HG02884 (cell line): Measurements from ENCODE around the gene SNAP23.

Source experiments
- ATAC-seq: cut with Tn5 transposase; IDR thresholded peaks from one replicate; pipeline ENCODE4 v1.9.1; 2021; ENCODE audit warnings: mild to moderate bottlenecking, moderate library complexity; ENCODE audit not compliant: unreplicated experiment

Gene SNAP23

DNA sequence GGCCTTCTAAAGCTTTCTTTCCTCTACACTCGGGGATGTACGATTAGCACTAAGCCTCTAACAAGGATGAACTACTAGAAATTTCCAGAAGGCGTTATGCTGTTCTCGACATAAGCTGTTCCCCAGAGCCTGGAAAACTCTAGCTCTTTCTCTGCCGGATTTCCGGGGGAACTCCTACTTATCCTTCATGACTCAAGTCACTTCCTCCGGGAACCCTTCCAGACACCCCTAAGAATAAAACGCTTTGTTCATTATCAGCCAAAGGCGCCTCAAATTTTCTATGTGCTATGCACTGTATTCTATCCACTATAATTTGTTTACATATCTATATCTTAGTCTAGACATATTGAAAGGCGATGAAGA lies 455 bp upstream of the SNAP23 start:
- ATAC-seq: no peak

DNA sequence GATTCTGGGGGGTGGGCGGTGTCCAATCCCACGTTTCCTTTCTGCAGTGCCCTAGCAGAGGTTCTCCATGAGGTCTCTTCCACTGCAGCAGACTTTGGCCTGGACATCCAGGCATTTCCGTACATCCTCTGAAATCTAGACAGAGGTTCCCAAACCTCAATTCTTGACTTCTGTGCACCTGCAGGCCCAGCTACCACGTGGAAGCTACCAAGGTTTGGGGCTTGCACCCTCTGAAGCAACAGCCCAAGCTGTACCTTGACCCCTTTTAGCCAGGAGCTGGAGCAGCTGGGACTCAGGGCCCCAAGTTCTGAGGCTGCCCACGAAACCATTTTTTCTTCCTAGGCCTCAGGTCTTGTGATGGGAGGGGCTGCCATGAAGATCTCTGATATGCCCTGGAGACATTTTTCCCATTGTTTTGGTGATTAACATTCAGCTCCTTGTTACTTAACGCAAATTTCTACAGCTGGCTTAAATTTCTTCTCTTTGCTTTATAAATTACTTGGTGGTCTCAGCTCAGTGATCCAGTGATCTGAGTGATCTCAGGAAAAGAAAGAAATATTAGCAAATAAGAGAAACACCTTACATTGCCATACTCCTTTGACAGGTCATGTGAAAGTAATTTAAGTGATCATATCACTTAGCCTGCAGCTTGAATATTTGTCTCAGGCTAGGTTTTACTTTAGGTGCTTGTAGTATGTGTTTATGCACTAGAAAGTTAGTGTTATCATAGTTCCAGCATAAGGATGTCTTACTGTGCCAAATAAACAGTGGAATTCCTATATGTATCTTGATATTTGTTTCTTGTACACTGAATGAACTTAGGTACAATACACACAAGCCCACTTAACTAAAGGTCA lies 3.0 kb downstream of the SNAP23 start:
- ATAC-seq: no peak

GRCh38 chr15:42499858-42500609 lies 4.6 kb downstream of the SNAP23 start:
- ATAC-seq: no peak

DNA sequence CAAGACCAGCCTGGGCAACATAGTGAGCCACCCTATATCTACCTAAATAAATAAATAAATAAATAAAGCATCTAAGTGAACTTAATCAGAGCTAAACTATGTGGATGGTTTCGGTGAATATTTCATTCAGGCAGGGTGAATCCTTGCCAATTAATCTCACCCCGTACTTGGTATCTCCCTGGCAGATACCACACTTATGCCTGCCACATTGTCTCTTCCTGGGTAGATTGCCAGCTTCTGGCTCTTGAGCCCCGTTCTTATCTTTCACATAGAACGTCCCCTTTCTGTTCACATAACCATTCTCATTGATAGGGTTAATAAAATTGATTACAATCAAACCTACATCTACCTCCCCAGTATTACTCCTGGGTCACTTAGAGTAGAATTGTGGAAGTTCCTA lies 7.0 kb downstream of the SNAP23 start:
- no peak for ATAC-seq

- ATAC-seq: no peak
Observed at GRCh38 chr15:42503825-42504224, 8.4 kb downstream of the SNAP23 start.

- peak; percentile 11 for ATAC-seq
Observed at GRCh38 chr15:42504631-42505030, 9.2 kb downstream of the SNAP23 start.

DNA sequence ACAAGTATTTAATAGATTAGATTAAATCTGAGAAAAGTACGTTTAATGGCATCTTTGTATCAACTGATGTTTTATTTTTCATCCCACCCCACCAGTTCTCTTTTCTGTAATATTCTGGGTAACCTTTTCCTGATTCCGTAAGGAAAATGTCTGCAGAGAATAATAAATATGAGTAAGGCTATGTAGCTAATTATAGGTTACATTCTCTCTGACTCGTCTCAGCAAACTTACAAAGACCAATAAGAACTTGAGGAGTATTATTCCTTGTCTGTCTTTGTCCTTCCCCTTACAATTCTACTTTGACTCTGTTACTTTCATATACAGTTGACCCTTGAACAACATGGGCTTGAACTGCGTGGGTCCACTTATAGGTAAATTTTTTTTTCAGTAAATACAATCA lies 12.1 kb downstream of the SNAP23 start:
- no peak for ATAC-seq

GRCh38 chr15:42508263-42508690 lies 12.8 kb downstream of the SNAP23 start:
- no peak for ATAC-seq

- no peak for ATAC-seq
Observed at GRCh38 chr15:42510258-42511006, 15.0 kb downstream of the SNAP23 start.

GRCh38 chr15:42511007-42511391 lies 15.6 kb downstream of the SNAP23 start:
- no peak for ATAC-seq

DNA sequence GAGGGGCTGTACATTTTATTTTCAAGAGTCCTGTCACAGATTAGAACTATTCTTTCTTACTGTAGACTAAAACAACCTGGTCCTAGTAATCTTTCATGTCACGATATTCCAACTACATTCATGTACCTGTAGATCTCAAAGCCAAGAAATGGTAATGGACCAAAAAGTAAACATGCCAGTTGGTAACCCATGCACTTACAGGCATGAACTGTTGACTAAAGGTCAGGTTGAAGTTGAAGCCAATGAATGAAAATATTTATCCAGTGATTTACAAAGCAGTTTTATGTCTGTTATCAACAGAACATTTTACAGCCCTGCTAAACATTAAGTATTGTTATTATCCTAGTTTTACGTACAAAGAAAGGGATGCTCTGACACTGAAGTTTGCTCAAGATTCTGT lies 27.9 kb downstream of the SNAP23 start:
- no peak for ATAC-seq

DNA sequence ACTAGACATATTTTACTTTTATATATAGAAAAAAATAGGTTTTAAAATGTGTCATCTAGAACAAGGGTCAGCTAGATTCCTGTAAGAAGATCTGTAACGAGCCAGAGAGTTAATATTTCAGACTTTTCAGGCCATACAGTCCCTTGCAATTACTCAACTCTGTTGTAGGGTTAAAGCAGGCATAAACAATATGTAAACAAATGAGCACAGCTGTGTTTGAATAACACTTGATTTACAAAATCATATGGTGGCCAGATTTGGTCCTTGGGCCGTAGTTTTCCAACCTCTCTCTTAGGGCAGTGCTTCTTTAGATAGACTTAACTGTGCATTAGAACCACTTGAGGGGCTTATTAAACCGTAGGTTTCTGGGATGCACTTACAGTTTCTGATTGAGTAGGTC lies 33.5 kb downstream of the SNAP23 start:
- ATAC-seq: no peak

DNA sequence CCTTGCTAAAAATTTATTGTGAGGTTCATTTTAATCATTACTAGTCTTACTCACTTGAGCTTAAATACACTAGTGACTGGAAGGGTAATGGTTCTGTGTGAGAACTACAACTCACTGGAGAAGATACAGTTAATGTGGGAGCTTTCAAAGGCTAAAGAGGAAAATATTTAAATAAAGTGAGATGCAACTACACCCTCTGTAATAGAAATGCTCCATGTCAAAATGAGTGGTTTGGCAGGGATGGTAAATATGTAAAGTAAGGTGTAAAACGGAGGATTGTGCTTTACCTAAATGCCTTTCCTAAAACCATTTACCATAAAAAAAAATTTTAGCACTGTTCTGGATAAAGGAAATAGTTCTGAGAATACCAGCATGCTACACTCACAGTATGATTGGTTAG lies 37.8 kb downstream of the SNAP23 start:
- no peak for ATAC-seq

GRCh38 chr15:42544853-42545629 lies 49.6 kb downstream of the SNAP23 start:
- no peak for ATAC-seq

GRCh38 chr15:42547918-42548248 lies 52.4 kb downstream of the SNAP23 start:
- peak; percentile 18 for ATAC-seq

GRCh38 chr15:42548249-42549031 lies 53.0 kb downstream of the SNAP23 start, which contains the start of the genes HAUS2 and LRRC57:
HAUS2 (plus strand) TSS chr15:42548838; CDS start chr15:42548873, 35 bp downstream.
LRRC57 (minus strand) TSS chr15:42548793; CDS start chr15:42548434, 359 bp downstream.
- peak; percentile 81 for ATAC-seq

DNA sequence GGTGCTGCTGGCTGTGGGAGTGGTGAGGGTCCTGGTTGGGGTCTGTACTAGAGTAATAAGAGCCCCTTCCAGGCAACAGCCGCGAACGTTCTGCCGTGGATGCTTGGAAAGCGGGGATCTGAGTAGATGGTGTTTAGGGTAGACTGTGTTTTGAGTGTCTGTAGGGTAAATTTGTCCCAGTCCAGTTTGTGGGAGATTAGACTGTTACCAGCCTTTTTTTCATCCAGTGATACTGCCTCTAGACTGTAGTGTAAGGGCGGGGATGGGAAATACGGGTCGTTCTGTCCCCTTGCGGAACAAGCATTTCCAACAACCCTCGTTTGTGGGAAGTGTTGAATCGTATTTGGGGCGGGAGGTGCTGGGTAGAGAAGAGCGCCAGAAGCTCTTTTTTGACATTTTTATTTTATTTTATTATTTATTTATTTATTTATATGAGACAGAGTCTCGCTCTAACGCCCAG lies 53.6 kb downstream of the SNAP23 start:
- no peak for ATAC-seq

DNA sequence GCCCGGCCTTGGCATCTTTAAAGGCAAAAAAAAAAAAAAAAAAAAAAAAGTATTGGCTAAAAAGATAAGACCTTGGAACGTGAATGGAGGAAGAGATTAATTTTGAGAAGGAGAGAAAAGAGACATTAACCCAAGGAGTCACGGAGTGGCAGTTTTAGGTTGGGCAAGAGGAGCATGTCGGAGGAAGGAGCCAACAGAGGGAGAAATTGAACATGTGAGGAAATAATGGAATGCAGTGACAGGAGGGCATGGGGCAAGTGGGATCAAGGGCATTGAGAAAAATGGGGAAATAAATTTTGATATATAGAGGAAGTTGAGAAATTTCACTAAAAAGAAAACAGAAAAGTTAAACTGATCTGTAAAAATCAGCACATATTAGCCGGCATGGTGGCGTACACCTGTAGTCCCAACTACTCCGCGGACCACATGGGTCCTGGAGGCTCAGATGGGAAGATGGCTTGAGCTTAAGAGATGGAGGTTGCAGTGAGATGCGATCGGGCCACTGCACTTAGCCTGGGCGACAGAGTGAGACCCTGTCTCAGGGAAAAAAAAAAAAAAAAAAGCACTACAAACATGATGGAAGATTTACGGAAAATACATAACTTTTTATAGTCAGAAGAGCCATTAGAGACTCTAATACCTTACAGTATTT lies 54.4 kb downstream of the SNAP23 start:
- no peak for ATAC-seq

GRCh38 chr15:42553554-42553953 lies 58.1 kb downstream of the SNAP23 start:
- ATAC-seq: no peak
